HG03139 (cell line): Measurements from ENCODE around the gene PWWP2B.
"Not testable (repeated sequence)": the region's sequence is repeated elsewhere in the genome, so short reads cannot be mapped to it uniquely, and the experiment has no call there.

Source experiments
- ATAC-seq: cut with Tn5 transposase; IDR thresholded peaks from one replicate; pipeline ENCODE4 v1.9.1; 2021; ENCODE audit not compliant: unreplicated experiment

The PWWP2B gene

GRCh38 chr10:132430231-132430743, 33.3 kb downstream of the PWWP2B start:
- no peak for ATAC-seq

GRCh38 chr10:132430861-132431271, 33.9 kb downstream of the PWWP2B start:
- ATAC-seq, result no peak

- no peak for ATAC-seq
Observed at GRCh38 chr10:132431537-132432175, 34.7 kb downstream of the PWWP2B start.

- ATAC-seq, result no peak
Observed at GRCh38 chr10:132432176-132432540, 35.2 kb downstream of the PWWP2B start.

- no peak for ATAC-seq
Observed at GRCh38 chr10:132433671-132434340, 36.8 kb downstream of the PWWP2B start.

- ATAC-seq, result peak; percentile 73
Observed at GRCh38 chr10:132434405-132435005, 37.5 kb downstream of the PWWP2B start.

GRCh38 chr10:132435320-132435719, 38.3 kb downstream of the PWWP2B start:
- ATAC-seq, result not testable (repeated sequence)

- ATAC-seq, result not testable (repeated sequence)
Observed at GRCh38 chr10:132436096-132436495, 39.1 kb downstream of the PWWP2B start.

GRCh38 chr10:132436861-132437410, 39.9 kb downstream of the PWWP2B start:
- no peak for ATAC-seq

GRCh38 chr10:132437541-132437950, 40.5 kb downstream of the PWWP2B start:
- ATAC-seq, result no peak

GRCh38 chr10:132438091-132439024, 41.4 kb downstream of the PWWP2B start:
- ATAC-seq, result no peak

GRCh38 chr10:132439025-132439388, 42.0 kb downstream of the PWWP2B start:
- ATAC-seq, result no peak

GRCh38 chr10:132439424-132440163, 42.6 kb downstream of the PWWP2B start:
- ATAC-seq, result no peak

- no peak for ATAC-seq
Observed at GRCh38 chr10:132440791-132441565, 44.0 kb downstream of the PWWP2B start.

- ATAC-seq, result no peak
Observed at GRCh38 chr10:132441818-132442524, 45.0 kb downstream of the PWWP2B start.

- ATAC-seq, result no peak
Observed at GRCh38 chr10:132442636-132443035, 45.6 kb downstream of the PWWP2B start.

GRCh38 chr10:132443605-132443982, 46.6 kb downstream of the PWWP2B start:
- ATAC-seq, result no peak

GRCh38 chr10:132443983-132444876, 47.2 kb downstream of the PWWP2B start:
- no peak for ATAC-seq
